ENCODE results near the gene CAPN9.
"Not testable (repeated sequence)": the region's sequence is repeated elsewhere in the genome, so short reads cannot be mapped to it uniquely, and the experiment has no call there.

Gene CAPN9

GRCh38 chr1:230754796-230755195 is 7.6 kb downstream of the CAPN9 start:
- Mint-ChIP-seq H3K27me3 (peaks cover 28% of the 10 kb centered on the region), H3K36me3 (ENCODE audit: insufficient read depth) (no peaks in the 10 kb centered on the region), H3K4me1 (no peaks in the 10 kb centered on the region), H3K27ac (ENCODE audit: low read depth) (no peak overlapping the region), H3K4me3 (no peak overlapping the region), H3K9me3 (no peaks in the 10 kb centered on the region)
- no peak for DNase-seq (ENCODE audit: low spot score in 2 of 2)
- ATAC-seq (replicated peaks; ENCODE audit: extremely low read depth, poor library complexity, severe bottlenecking) = no peak

GRCh38 chr1:230757856-230758708 is 10.9 kb downstream of the CAPN9 start:
- no peak for ATAC-seq (replicated peaks; ENCODE audit: extremely low read depth, poor library complexity, severe bottlenecking)
- peaks cover 33% of the 10 kb centered on the region for H3K27me3 Mint-ChIP-seq
- H3K9me3 Mint-ChIP-seq = no peaks in the 10 kb centered on the region

GRCh38 chr1:230758709-230759368 is 11.7 kb downstream of the CAPN9 start:
- Mint-ChIP-seq H3K27me3 (peaks cover 40% of the 10 kb centered on the region), H3K27ac (ENCODE audit: low read depth) (no peak overlapping the region), H3K9me3 (no peaks in the 10 kb centered on the region), H3K36me3 (ENCODE audit: insufficient read depth) (no peaks in the 10 kb centered on the region), H3K4me3 (no peak overlapping the region), H3K4me1 (no peaks in the 10 kb centered on the region)
- ATAC-seq (replicated peaks; ENCODE audit: extremely low read depth, poor library complexity, severe bottlenecking) = no peak
- DNase-seq (ENCODE audit: low spot score in 2 of 2) = no peak

More at GRCh38 chr1:230757856-230758708, 10.9 kb downstream of the CAPN9 start:
- no peak for DNase-seq (ENCODE audit: low spot score in 2 of 2)
- Mint-ChIP-seq H3K27ac (ENCODE audit: low read depth) (no peak overlapping the region), H3K36me3 (ENCODE audit: insufficient read depth) (no peaks in the 10 kb centered on the region), H3K4me1 (no peaks in the 10 kb centered on the region), H3K4me3 (no peak overlapping the region)

- Mint-ChIP-seq H3K9me3 (no peaks in the 10 kb centered on the region), H3K27ac (ENCODE audit: low read depth) (no peak overlapping the region)
Observed at GRCh38 chr1:230759369-230760065, 12.3 kb downstream of the CAPN9 start.

GRCh38 chr1:230760360-230760827 is 13.2 kb downstream of the CAPN9 start:
- Mint-ChIP-seq H3K4me3 (no peak overlapping the region), H3K27me3 (peaks cover 37% of the 10 kb centered on the region), H3K27ac (ENCODE audit: low read depth) (no peak overlapping the region), H3K9me3 (no peaks in the 10 kb centered on the region), H3K4me1 (no peaks in the 10 kb centered on the region), H3K36me3 (ENCODE audit: insufficient read depth) (no peaks in the 10 kb centered on the region)
- DNase-seq (ENCODE audit: low spot score in 2 of 2) = no peak
- no peak for ATAC-seq (replicated peaks; ENCODE audit: extremely low read depth, poor library complexity, severe bottlenecking)

More at GRCh38 chr1:230759369-230760065, 12.3 kb downstream of the CAPN9 start:
- Mint-ChIP-seq H3K4me3 (no peak overlapping the region), H3K36me3 (ENCODE audit: insufficient read depth) (no peaks in the 10 kb centered on the region), H3K4me1 (no peaks in the 10 kb centered on the region), H3K27me3 (peaks cover 40% of the 10 kb centered on the region)
- no peak for ATAC-seq (replicated peaks; ENCODE audit: extremely low read depth, poor library complexity, severe bottlenecking)
- no peak for DNase-seq (ENCODE audit: low spot score in 2 of 2)

GRCh38 chr1:230761443-230762167 is 14.4 kb downstream of the CAPN9 start:
- ATAC-seq (replicated peaks; ENCODE audit: extremely low read depth, poor library complexity, severe bottlenecking) (no peak), DNase-seq (ENCODE audit: low spot score in 2 of 2) (no peak)
- H3K27ac Mint-ChIP-seq (ENCODE audit: low read depth) = no peak overlapping the region
- peaks cover 30% of the 10 kb centered on the region for H3K27me3 Mint-ChIP-seq
- no peaks in the 10 kb centered on the region for H3K4me1 Mint-ChIP-seq
- H3K4me3 Mint-ChIP-seq = no peak overlapping the region
- no peaks in the 10 kb centered on the region for H3K9me3 Mint-ChIP-seq
- H3K36me3 Mint-ChIP-seq (ENCODE audit: insufficient read depth) = no peaks in the 10 kb centered on the region

GRCh38 chr1:230763927-230764591 is 16.9 kb downstream of the CAPN9 start:
- no peaks in the 10 kb centered on the region for H3K4me1 Mint-ChIP-seq
- ATAC-seq (replicated peaks; ENCODE audit: extremely low read depth, poor library complexity, severe bottlenecking) (no peak), DNase-seq (ENCODE audit: low spot score in 2 of 2) (no peak)

GRCh38 chr1:230766318-230766717 is 19.1 kb downstream of the CAPN9 start:
- Mint-ChIP-seq H3K4me3 (no peak overlapping the region), H3K9me3 (no peaks in the 10 kb centered on the region), H3K27me3 (peaks cover 20% of the 10 kb centered on the region), H3K27ac (ENCODE audit: low read depth) (no peak overlapping the region), H3K36me3 (ENCODE audit: insufficient read depth) (no peaks in the 10 kb centered on the region), H3K4me1 (no peaks in the 10 kb centered on the region)
- DNase-seq (ENCODE audit: low spot score in 2 of 2) (no peak), ATAC-seq (replicated peaks; ENCODE audit: extremely low read depth, poor library complexity, severe bottlenecking) (no peak)

More at GRCh38 chr1:230763927-230764591, 16.9 kb downstream of the CAPN9 start:
- no peak overlapping the region for H3K27ac Mint-ChIP-seq (ENCODE audit: low read depth)
- H3K36me3 Mint-ChIP-seq (ENCODE audit: insufficient read depth) = no peaks in the 10 kb centered on the region
- no peak overlapping the region for H3K4me3 Mint-ChIP-seq
- no peaks in the 10 kb centered on the region for H3K9me3 Mint-ChIP-seq
- peaks cover 25% of the 10 kb centered on the region for H3K27me3 Mint-ChIP-seq

- not testable (repeated sequence) for DNase-seq (ENCODE audit: low spot score in 2 of 2); H3K36me3 Mint-ChIP-seq (ENCODE audit: insufficient read depth); H3K4me1 Mint-ChIP-seq; H3K27ac Mint-ChIP-seq (ENCODE audit: low read depth); ATAC-seq (replicated peaks; ENCODE audit: extremely low read depth, poor library complexity, severe bottlenecking); H3K4me3 Mint-ChIP-seq; H3K9me3 Mint-ChIP-seq
- peaks cover 18% of the 10 kb centered on the region for H3K27me3 Mint-ChIP-seq
Observed at GRCh38 chr1:230767859-230768612, 20.8 kb downstream of the CAPN9 start.

- Mint-ChIP-seq H3K27ac (ENCODE audit: low read depth) (no peak overlapping the region), H3K36me3 (ENCODE audit: insufficient read depth) (no peaks in the 10 kb centered on the region), H3K4me1 (no peaks in the 10 kb centered on the region), H3K9me3 (no peaks in the 10 kb centered on the region), H3K27me3 (peaks cover 11% of the 10 kb centered on the region), H3K4me3 (no peak overlapping the region)
- no peak for DNase-seq (ENCODE audit: low spot score in 2 of 2)
- no peak for ATAC-seq (replicated peaks; ENCODE audit: extremely low read depth, poor library complexity, severe bottlenecking)
Observed at GRCh38 chr1:230768903-230769570, 21.8 kb downstream of the CAPN9 start.

- Mint-ChIP-seq H3K4me3 (no peak overlapping the region), H3K4me1 (no peaks in the 10 kb centered on the region), H3K36me3 (ENCODE audit: insufficient read depth) (no peaks in the 10 kb centered on the region), H3K27me3 (peaks cover 19% of the 10 kb centered on the region), H3K9me3 (no peaks in the 10 kb centered on the region), H3K27ac (ENCODE audit: low read depth) (no peak overlapping the region)
- ATAC-seq (replicated peaks; ENCODE audit: extremely low read depth, poor library complexity, severe bottlenecking) (no peak), DNase-seq (ENCODE audit: low spot score in 2 of 2) (no peak)
Observed at GRCh38 chr1:230770317-230770716, 23.1 kb downstream of the CAPN9 start.

All from central memory CD8-positive, alpha-beta T cell (primary cell).